GM12892 (cell line): ENCODE results near the gene EIF2S1.

Source experiments
- POLR2A ChIP-seq: IDR thresholded peaks from 2 replicates; pipeline ENCODE4 v1.6.1; 2011; ENCODE audit warnings: low read depth, low read length, control low read depth
- POLR2AphosphoS5 ChIP-seq: IDR thresholded peaks from 2 replicates; pipeline ENCODE4 v1.6.1; 2011; ENCODE audit warnings: low read depth, low read length, control low read depth

DNA sequence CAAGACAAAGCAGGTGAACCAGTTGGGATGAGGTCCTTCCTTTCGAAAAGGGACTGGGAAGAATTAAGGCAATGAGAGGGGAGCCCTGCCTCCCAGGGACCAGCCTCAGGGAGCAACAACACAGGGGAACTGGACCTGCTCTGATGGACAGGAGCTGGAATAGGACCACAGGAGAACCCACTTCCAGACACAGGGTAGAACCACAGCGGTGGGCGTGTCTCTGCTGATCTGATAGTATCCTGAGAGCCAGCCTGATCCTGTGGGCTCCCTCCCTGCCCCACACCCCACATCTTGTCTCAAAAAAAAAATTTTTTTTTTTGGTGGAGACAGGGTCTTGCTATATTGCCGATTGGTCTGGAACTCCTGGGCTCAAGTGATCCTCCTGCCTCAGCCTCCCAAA lies 65.5 kb downstream of the EIF2S1 start:
- TF ChIP-seq POLR2AphosphoS5 (no peak), POLR2A (no peak)
